Measurements from ENCODE around the gene LRRTM2.

The LRRTM2 gene

GRCh38 chr5:138883211-138883610 lies 8.1 kb upstream of the LRRTM2 start:
- DNase-seq (ENCODE audit: low spot score) = no peak

- no peak for DNase-seq (ENCODE audit: low spot score)
These were observed 3.5 kb upstream of the LRRTM2 start for GRCh38 chr5:138878437-138879235.

GRCh38 chr5:138876811-138877210 lies 1.7 kb upstream of the LRRTM2 start:
- DNase-seq (ENCODE audit: low spot score) = no peak

- DNase-seq (ENCODE audit: low spot score) = peak; percentile 34
These were observed 811 bp upstream of the LRRTM2 start for GRCh38 chr5:138875946-138876345.

GRCh38 chr5:138875552-138875875 lies 379 bp upstream of the LRRTM2 start:
- DNase-seq (ENCODE audit: low spot score) = no peak

GRCh38 chr5:138874241-138874640 lies 894 bp downstream of the LRRTM2 start:
- DNase-seq (ENCODE audit: low spot score) = peak; percentile 81

GRCh38 chr5:138873466-138874221 lies 1.5 kb downstream of the LRRTM2 start:
- DNase-seq (ENCODE audit: low spot score) = peak; percentile 58

GRCh38 chr5:138872841-138873465 lies 2.2 kb downstream of the LRRTM2 start:
- DNase-seq (ENCODE audit: low spot score) = peak; percentile 76

GRCh38 chr5:138870611-138871010 lies 4.5 kb downstream of the LRRTM2 start:
- peak; percentile 71 for DNase-seq (ENCODE audit: low spot score)

- DNase-seq (ENCODE audit: low spot score) = peak; percentile 56
These were observed 5.2 kb downstream of the LRRTM2 start for GRCh38 chr5:138869763-138870500.

- no peak for DNase-seq (ENCODE audit: low spot score)
These were observed 6.1 kb downstream of the LRRTM2 start for GRCh38 chr5:138869038-138869437.

GRCh38 chr5:138867011-138867410 lies 8.1 kb downstream of the LRRTM2 start:
- no peak for DNase-seq (ENCODE audit: low spot score)

- DNase-seq (ENCODE audit: low spot score) = no peak
These were observed 22.0 kb downstream of the LRRTM2 start for GRCh38 chr5:138853132-138853531.

- DNase-seq (ENCODE audit: low spot score) = no peak
These were observed 24.2 kb downstream of the LRRTM2 start for GRCh38 chr5:138850865-138851435.

- DNase-seq (ENCODE audit: low spot score) = no peak
These were observed 25.3 kb downstream of the LRRTM2 start for GRCh38 chr5:138849882-138850281.

- no peak for DNase-seq (ENCODE audit: low spot score)
These were observed 25.7 kb downstream of the LRRTM2 start for GRCh38 chr5:138849439-138849838.

GRCh38 chr5:138844812-138845513 lies 30.2 kb downstream of the LRRTM2 start:
- peak; percentile 40 for DNase-seq (ENCODE audit: low spot score)

- no peak for DNase-seq (ENCODE audit: low spot score)
These were observed 31.0 kb downstream of the LRRTM2 start for GRCh38 chr5:138844125-138844461.

GRCh38 chr5:138843316-138844124 lies 31.6 kb downstream of the LRRTM2 start:
- no peak for DNase-seq (ENCODE audit: low spot score)

GRCh38 chr5:138841531-138841930 lies 33.6 kb downstream of the LRRTM2 start:
- no peak for DNase-seq (ENCODE audit: low spot score)

- DNase-seq (ENCODE audit: low spot score) = no peak
These were observed 35.0 kb downstream of the LRRTM2 start for GRCh38 chr5:138840103-138840502.
